PFSK-1 (cell line): ENCODE data around the gene FCHO1.

Source experiments
- FOXP2 ChIP-seq: optimal IDR thresholded peaks from 2 replicates; pipeline ENCODE3; 2011; ENCODE audit warnings: borderline replicate concordance, control low read depth, inconsistent platforms; ENCODE audit not compliant: insufficient read depth; ENCODE audit errors: extremely low read length, extremely low read depth
- POLR2AphosphoS5 ChIP-seq: IDR thresholded peaks from 2 replicates; pipeline ENCODE4 v1.6.1; 2012; ENCODE audit warnings: low read depth, mild to moderate bottlenecking, control low read depth, low read length, moderate library complexity
- REST ChIP-seq, 2 experiments: IDR thresholded peaks; 2 replicates each; pipeline versions ENCODE4 v1.6.1 to v1.8.0; 2011 to 2012; ENCODE audit warnings: low read depth in 2 of 2, low read length in 2 of 2, control low read depth in 1 of 2, inconsistent platforms in 1 of 2, mild to moderate bottlenecking in 1 of 2, moderate library complexity in 1 of 2; ENCODE audit not compliant: insufficient read depth in 1 of 2
- SIN3A ChIP-seq: IDR thresholded peaks from 2 replicates; pipeline ENCODE4 v1.6.1; 2012; ENCODE audit warnings: mild to moderate bottlenecking, low read length, moderate library complexity, borderline replicate concordance; ENCODE audit not compliant: insufficient read depth
- TAF1 ChIP-seq: IDR thresholded peaks from 2 replicates; pipeline ENCODE4 v1.6.1; 2012; ENCODE audit warnings: low read length, control low read depth, borderline replicate concordance; ENCODE audit not compliant: insufficient read depth

The FCHO1 gene

GRCh38 chr19:17733127-17733526 lies 18.1 kb upstream of the FCHO1 start:
- TF ChIP-seq FOXP2 (no peak), TAF1 (no peak), POLR2AphosphoS5 (no peak), REST (IDR thresholded peaks at IDR 0.05; ENCODE audit: insufficient read depth in 1 of 2, low read depth in 2 of 2, low read length in 2 of 2) (no peak), SIN3A (no peak)

- TF ChIP-seq POLR2AphosphoS5, result no peak
Measured at GRCh38 chr19:17734146-17734545, 17.1 kb upstream of the FCHO1 start.

GRCh38 chr19:17735410-17735809 lies 15.9 kb upstream of the FCHO1 start:
- 0 out of 2 replicates have a peak, but pooled peaks have one; percentile 18 for TF ChIP-seq POLR2AphosphoS5
- TF ChIP-seq FOXP2, result no peak

- TF ChIP-seq TAF1 (no peak), FOXP2 (no peak), REST (IDR thresholded peaks at IDR 0.05; ENCODE audit: insufficient read depth in 1 of 2, low read depth in 2 of 2, low read length in 2 of 2) (no peak), SIN3A (no peak), POLR2AphosphoS5 (no peak)
Measured at GRCh38 chr19:17737690-17738153, 13.6 kb upstream of the FCHO1 start.

GRCh38 chr19:17739121-17739875 lies 12.0 kb upstream of the FCHO1 start:
- TF ChIP-seq TAF1 (no peak), POLR2AphosphoS5 (no peak), SIN3A (no peak), FOXP2 (no peak)

GRCh38 chr19:17741456-17741855 lies 9.8 kb upstream of the FCHO1 start:
- no peak for TF ChIP-seq FOXP2
- TF ChIP-seq SIN3A, result no peak
- no peak for TF ChIP-seq TAF1
- TF ChIP-seq POLR2AphosphoS5, result no peak
- no peak for TF ChIP-seq REST (IDR thresholded peaks at IDR 0.05; ENCODE audit: insufficient read depth in 1 of 2, low read depth in 2 of 2, low read length in 2 of 2)
